HL-60 (cell line): ENCODE data around the gene PRIM1.

Experiments
- DNase-seq, 2 experiments: peaks; one replicate each; pipeline ENCODE4 v3.0.0-alpha.2; 2010 to 2020; ENCODE audit warnings: low read depth in 1 of 2, low spot score in 1 of 2
- H3K27ac ChIP-seq: fragments of 250-450 bp; sonication (Bioruptor Pico); replicated peaks from 2 replicates; pipeline ENCODE4 v1.5.1; 2020; ENCODE audit warnings: mild to moderate bottlenecking, moderate library complexity
- H3K27me3 ChIP-seq: fragments of 250-450 bp; sonication (Bioruptor Pico); 2 replicates; pipeline ENCODE4 v1.5.1; 2021; ENCODE audit warnings: mild to moderate bottlenecking, moderate library complexity; ENCODE audit not compliant: insufficient read depth, poor library complexity, severe bottlenecking
- H3K4me3 ChIP-seq: replicated peaks from 2 replicates; pipeline ENCODE4 v1.5.1; 2011; ENCODE audit warnings: mild to moderate bottlenecking, control low read depth, low read length; ENCODE audit not compliant: insufficient read depth
- GABPA ChIP-seq: IDR thresholded peaks from 2 replicates; pipeline ENCODE4 v1.6.1; 2012; ENCODE audit warnings: low read depth
- POLR2AphosphoS5 ChIP-seq: IDR thresholded peaks from 2 replicates; pipeline ENCODE4 v1.6.1; 2012; ENCODE audit warnings: low read depth
- SPI1 ChIP-seq: IDR thresholded peaks from 2 replicates; pipeline ENCODE4 v1.6.1; 2012; ENCODE audit warnings: low read depth, mild to moderate bottlenecking, borderline replicate concordance
- TF ChIP-seq, protein P1 (sequence below): IDR thresholded peaks from 2 replicates; pipeline ENCODE4 v1.6.1; 2012; ENCODE audit warnings: low read depth; ENCODE audit not compliant: insufficient replicate concordance
- TF ChIP-seq, protein P2 (sequence below): IDR thresholded peaks from one replicate; pipeline ENCODE4 v1.5.1; 2011; ENCODE audit warnings: low read length, control low read depth, inconsistent platforms; ENCODE audit not compliant: insufficient read depth

PRIM1 gene

DNA sequence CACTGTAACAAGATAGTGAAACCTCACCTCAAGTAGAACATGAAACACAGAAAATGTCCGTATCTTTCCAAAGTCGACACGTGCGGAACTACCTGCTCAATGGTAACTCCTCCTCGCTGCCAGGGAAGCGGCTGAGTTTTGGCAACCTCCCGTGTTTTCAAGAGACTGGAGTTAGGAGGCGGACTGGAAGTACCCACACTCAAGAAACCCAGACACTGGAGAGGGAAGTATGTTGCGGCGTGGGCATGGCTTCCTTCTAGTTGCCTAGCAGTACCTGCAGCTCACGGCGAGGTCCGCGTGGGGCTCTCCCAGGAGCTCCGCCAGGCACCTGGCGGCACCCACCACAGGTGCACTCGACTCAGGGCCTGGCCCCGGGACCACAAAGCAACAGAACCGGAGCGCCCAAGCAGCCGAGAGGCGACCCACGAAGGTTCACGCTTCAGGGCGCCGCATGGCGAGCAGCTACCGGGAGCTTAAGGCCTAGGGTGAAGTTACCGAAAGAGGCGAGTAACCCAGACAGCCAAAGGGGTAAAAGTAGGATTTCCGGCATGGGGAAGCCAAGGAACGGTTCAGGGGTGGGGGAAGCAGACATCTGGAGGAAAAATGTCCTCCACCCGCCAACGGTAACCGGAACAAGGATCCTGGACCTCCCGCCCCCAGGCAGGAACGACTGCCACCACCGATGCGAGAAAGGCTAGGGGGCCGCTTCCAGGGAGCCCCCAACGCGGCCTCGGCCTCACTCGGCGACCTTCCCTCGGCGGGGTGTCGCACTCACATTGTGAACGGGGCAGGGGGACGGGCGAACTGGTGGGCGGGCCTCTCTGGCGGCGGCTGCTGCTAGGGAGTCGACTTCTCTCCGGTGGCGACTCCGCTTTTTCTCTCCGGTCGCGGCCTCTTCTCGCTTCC lies 64.6 kb downstream of the PRIM1 start:
- H3K27ac ChIP-seq = peak overlapping the region; percentile 99
- peak; percentile 51 for TF ChIP-seq POLR2AphosphoS5
- no peak for TF ChIP-seq SPI1
- TF ChIP-seq, protein P1, sequence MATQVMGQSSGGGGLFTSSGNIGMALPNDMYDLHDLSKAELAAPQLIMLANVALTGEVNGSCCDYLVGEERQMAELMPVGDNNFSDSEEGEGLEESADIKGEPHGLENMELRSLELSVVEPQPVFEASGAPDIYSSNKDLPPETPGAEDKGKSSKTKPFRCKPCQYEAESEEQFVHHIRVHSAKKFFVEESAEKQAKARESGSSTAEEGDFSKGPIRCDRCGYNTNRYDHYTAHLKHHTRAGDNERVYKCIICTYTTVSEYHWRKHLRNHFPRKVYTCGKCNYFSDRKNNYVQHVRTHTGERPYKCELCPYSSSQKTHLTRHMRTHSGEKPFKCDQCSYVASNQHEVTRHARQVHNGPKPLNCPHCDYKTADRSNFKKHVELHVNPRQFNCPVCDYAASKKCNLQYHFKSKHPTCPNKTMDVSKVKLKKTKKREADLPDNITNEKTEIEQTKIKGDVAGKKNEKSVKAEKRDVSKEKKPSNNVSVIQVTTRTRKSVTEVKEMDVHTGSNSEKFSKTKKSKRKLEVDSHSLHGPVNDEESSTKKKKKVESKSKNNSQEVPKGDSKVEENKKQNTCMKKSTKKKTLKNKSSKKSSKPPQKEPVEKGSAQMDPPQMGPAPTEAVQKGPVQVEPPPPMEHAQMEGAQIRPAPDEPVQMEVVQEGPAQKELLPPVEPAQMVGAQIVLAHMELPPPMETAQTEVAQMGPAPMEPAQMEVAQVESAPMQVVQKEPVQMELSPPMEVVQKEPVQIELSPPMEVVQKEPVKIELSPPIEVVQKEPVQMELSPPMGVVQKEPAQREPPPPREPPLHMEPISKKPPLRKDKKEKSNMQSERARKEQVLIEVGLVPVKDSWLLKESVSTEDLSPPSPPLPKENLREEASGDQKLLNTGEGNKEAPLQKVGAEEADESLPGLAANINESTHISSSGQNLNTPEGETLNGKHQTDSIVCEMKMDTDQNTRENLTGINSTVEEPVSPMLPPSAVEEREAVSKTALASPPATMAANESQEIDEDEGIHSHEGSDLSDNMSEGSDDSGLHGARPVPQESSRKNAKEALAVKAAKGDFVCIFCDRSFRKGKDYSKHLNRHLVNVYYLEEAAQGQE = peak; percentile 54
- TF ChIP-seq, protein P2, sequence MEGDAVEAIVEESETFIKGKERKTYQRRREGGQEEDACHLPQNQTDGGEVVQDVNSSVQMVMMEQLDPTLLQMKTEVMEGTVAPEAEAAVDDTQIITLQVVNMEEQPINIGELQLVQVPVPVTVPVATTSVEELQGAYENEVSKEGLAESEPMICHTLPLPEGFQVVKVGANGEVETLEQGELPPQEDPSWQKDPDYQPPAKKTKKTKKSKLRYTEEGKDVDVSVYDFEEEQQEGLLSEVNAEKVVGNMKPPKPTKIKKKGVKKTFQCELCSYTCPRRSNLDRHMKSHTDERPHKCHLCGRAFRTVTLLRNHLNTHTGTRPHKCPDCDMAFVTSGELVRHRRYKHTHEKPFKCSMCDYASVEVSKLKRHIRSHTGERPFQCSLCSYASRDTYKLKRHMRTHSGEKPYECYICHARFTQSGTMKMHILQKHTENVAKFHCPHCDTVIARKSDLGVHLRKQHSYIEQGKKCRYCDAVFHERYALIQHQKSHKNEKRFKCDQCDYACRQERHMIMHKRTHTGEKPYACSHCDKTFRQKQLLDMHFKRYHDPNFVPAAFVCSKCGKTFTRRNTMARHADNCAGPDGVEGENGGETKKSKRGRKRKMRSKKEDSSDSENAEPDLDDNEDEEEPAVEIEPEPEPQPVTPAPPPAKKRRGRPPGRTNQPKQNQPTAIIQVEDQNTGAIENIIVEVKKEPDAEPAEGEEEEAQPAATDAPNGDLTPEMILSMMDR = no peak
- TF ChIP-seq GABPA = no peak; the same call in 1 of the 2 replicates
- DNase-seq = peak; percentile 70 to 74
- no peaks in the 10 kb centered on the region for H3K27me3 ChIP-seq
- peak overlapping the region; percentile 84 for H3K4me3 ChIP-seq

DNA sequence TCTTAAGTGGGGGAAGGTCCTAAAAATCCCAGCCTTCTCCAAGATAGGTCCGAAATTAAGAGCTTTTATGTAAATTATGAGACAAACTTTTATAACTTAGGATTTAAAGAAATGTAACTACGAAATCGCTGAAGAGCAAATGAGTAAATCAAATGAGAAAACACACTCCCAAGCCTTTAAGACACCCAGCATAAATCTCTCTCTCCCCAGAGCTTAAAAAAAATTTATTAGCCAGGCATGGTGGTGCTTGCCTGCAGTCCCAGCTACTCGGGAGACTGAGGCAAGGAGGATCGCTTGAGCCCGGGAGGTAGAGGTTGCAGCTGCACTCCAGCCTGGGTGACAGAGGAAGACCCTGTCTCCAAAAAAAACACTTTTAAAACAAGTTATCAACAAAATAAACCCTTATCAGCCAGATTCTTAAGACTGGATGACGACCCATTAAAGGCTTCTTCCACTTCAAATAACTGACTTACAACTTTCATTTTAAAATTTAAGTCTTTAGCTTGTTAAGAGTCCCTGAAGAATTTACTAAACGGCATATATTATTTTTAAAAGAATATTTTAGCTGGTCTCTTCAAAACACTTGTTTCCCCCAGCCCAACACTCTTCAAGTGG lies 67.3 kb downstream of the PRIM1 start:
- DNase-seq = no peak
- peak overlapping the region; percentile 99 for H3K27ac ChIP-seq
- peak overlapping the region; percentile 84 for H3K4me3 ChIP-seq
- no peaks in the 10 kb centered on the region for H3K27me3 ChIP-seq
- TF ChIP-seq, protein P2 = no peak
- TF ChIP-seq, protein P1 = no peak
- TF ChIP-seq POLR2AphosphoS5 (0 out of 2 replicates have a peak, but pooled peaks have one; percentile 6), GABPA (no peak)

DNA sequence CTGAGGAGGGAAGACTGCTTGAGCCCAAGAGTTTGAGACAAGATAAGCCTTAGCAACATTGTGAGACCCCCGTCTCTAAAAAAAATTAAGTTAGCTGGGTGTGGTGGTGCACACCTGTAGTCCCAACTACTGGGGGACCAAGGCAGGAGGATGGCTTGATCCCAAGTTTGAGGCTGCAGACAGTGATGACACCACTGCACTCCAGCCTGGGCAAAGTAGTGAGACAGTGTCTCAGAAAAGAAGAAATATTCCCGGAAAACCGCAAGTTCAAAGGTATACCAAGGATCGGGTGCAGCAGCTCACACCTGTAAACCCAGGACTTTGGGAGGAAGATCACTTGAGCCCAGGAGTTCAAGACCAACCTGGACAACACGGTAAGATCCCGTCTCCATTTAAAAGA lies 69.8 kb downstream of the PRIM1 start:
- DNase-seq = no peak
- no peaks in the 10 kb centered on the region for H3K27me3 ChIP-seq
- H3K27ac ChIP-seq = no peak overlapping the region; the same call in 1 of the 2 replicates
- H3K4me3 ChIP-seq = peak overlapping the region; percentile 84; the same call in 1 of the 2 replicates
- TF ChIP-seq, protein P1 = no peak
- TF ChIP-seq POLR2AphosphoS5 (no peak), SPI1 (no peak), GABPA (no peak)
- TF ChIP-seq, protein P2 = no peak
